ENCODE results near the gene INVS. TPM values are rescaled to one million over a fixed set of nuclear protein-coding genes. Genes with fewer than 3 reads are reported as not detected.

INVS gene, protein sequence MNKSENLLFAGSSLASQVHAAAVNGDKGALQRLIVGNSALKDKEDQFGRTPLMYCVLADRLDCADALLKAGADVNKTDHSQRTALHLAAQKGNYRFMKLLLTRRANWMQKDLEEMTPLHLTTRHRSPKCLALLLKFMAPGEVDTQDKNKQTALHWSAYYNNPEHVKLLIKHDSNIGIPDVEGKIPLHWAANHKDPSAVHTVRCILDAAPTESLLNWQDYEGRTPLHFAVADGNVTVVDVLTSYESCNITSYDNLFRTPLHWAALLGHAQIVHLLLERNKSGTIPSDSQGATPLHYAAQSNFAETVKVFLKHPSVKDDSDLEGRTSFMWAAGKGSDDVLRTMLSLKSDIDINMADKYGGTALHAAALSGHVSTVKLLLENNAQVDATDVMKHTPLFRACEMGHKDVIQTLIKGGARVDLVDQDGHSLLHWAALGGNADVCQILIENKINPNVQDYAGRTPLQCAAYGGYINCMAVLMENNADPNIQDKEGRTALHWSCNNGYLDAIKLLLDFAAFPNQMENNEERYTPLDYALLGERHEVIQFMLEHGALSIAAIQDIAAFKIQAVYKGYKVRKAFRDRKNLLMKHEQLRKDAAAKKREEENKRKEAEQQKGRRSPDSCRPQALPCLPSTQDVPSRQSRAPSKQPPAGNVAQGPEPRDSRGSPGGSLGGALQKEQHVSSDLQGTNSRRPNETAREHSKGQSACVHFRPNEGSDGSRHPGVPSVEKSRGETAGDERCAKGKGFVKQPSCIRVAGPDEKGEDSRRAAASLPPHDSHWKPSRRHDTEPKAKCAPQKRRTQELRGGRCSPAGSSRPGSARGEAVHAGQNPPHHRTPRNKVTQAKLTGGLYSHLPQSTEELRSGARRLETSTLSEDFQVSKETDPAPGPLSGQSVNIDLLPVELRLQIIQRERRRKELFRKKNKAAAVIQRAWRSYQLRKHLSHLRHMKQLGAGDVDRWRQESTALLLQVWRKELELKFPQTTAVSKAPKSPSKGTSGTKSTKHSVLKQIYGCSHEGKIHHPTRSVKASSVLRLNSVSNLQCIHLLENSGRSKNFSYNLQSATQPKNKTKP
- 20.5 and 21.9 TPM in 2 replicates for total RNA-seq

DNA sequence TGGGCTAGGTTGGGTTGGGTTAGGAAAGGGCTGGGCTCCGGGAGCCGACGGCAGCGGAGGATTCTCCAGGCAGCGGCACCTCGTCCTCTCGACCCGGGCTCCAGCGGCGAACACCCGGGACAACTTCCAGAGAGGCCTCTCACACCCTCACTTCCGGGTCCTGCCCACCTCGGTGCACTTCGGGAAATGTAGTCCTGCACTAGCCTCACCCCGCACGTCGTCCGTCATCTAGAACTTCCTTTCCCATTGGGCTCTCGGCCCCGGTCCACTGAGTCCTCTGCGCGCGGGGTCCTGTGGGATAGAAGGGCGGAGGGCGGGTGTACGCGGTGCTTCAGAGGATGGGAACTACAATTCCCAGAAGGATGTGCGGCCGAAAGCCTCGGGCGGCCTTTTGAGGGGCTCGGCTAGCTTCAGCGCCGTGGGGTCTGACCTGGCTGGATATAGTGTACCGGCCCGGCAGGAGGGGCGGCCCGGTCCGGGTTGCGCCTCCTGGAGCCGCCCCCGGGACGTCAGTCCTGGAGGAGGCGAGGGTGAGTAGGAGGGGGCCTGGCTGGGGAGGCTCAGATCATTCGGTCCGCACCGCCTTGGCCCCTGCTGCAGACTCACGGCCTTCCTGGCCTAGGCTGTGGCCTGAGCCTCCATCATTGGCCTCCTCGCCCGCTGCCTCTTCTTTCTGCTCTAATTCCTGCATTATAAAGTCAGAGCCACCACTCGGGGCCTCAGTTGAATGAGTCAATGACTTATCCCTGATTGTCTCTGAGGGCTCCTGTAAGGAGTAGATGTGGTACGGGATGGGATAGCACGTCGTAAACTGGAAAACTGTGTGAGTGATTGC is at the start of gene INVS, which contains the start of gene ERP44:
Gene INVS (plus strand): TSS at position 357 of the 835 bp plus-strand sequence. CDS start 5,279 bp downstream, outside the sequence.
Gene ERP44 (minus strand): TSS at position 114 of the 835 bp plus-strand sequence. CDS start 160 bp downstream, outside the sequence.
- peak within 1 kb of the TSS; percentile 98 for H3K4me3 ChIP-seq (ENCODE audit: low read depth, low read length)
- no peak for FAIRE-seq

DNA sequence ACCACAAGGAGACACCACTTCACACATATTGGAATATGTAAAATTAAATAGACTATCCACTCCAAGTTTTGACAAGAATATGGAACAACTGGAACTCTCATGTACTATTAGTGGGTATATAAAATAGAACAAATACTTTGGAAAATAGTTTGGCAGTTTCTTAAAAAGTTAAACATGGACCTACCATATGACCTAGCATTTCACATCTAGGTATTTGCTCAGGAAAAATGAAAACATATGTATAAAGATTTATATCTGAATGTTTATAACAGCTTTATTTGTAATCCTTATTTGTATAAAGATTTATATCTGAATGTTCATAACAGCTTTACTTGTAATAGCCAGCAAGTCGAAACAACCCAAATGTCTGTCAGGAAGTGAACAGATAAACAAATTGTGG is 49.5 kb upstream of the INVS start:
- no peak for FAIRE-seq
- Histone ChIP-seq H3K27me3 (ENCODE audit: control insufficient read depth, insufficient read depth, low read length) (no peaks in the 10 kb centered on the region), H3K36me3 (ENCODE audit: control insufficient read depth, insufficient read depth, low read length) (peaks cover 1% of the 10 kb centered on the region)

More for the DNA sequence above, at the start of gene INVS, which contains the start of gene ERP44:
- peak; percentile 96 for DNase-seq (ENCODE audit: low read depth)
- peaks cover 5% of the 10 kb centered on the region for H3K36me3 ChIP-seq (ENCODE audit: control insufficient read depth, insufficient read depth, low read length)
- TF ChIP-seq, protein P1, sequence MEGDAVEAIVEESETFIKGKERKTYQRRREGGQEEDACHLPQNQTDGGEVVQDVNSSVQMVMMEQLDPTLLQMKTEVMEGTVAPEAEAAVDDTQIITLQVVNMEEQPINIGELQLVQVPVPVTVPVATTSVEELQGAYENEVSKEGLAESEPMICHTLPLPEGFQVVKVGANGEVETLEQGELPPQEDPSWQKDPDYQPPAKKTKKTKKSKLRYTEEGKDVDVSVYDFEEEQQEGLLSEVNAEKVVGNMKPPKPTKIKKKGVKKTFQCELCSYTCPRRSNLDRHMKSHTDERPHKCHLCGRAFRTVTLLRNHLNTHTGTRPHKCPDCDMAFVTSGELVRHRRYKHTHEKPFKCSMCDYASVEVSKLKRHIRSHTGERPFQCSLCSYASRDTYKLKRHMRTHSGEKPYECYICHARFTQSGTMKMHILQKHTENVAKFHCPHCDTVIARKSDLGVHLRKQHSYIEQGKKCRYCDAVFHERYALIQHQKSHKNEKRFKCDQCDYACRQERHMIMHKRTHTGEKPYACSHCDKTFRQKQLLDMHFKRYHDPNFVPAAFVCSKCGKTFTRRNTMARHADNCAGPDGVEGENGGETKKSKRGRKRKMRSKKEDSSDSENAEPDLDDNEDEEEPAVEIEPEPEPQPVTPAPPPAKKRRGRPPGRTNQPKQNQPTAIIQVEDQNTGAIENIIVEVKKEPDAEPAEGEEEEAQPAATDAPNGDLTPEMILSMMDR (IDR thresholded peaks at IDR 0.05; ENCODE audit: insufficient read depth, low read length, severe bottlenecking), result no peak
- H3K27me3 ChIP-seq (ENCODE audit: control insufficient read depth, insufficient read depth, low read length), result no peaks in the 10 kb centered on the region

DNA sequence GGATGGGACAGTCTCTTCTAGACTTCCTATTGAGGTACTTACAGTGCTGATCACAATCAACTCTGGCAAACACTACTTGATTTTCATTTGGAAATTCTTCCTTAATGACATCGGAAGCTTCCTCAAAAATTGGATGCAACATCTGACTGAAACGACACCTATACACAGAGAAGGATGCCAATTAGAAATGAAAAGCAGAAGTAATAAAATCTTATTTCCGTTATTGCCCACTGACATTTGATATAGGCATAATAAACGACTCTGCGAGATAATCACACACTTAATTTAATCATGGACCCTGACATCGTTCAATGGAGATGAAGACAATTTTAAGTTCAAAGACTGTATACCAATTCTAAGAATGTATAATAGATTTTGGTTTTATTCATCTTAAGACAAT is 46.7 kb upstream of the INVS start:
- DNase-seq (ENCODE audit: low read depth) (no peak), FAIRE-seq (no peak)
- TF ChIP-seq, protein P1 (IDR thresholded peaks at IDR 0.05; ENCODE audit: insufficient read depth, low read length, severe bottlenecking), result no peak
- Histone ChIP-seq H3K4me3 (ENCODE audit: low read depth, low read length) (no peak overlapping the region), H3K27me3 (ENCODE audit: control insufficient read depth, insufficient read depth, low read length) (no peaks in the 10 kb centered on the region), H3K36me3 (ENCODE audit: control insufficient read depth, insufficient read depth, low read length) (peaks cover 1% of the 10 kb centered on the region)

More for the DNA sequence above, 49.5 kb upstream of the INVS start:
- TF ChIP-seq, protein P1 (IDR thresholded peaks at IDR 0.05; ENCODE audit: insufficient read depth, low read length, severe bottlenecking), result no peak
- DNase-seq (ENCODE audit: low read depth), result no peak
- H3K4me3 ChIP-seq (ENCODE audit: low read depth, low read length), result no peak overlapping the region

DNA sequence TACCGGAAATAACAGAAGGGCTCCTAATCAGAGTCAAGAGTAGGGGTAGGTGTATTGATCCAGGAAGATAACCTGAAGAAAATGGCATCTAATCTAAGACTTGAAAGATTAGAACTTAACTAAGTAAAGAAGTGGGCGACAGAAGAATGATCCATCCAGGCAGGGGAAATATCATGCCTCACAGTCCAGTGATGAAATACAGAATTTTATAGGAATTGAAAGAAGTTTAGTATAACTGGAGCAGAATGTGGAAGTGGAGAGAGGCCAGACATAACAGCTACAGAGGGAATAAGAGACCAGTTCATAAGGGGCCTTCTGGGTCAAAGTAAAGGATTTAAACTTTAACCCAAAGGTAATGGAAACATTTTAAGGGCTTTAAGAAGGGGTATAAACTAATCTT is 42.5 kb upstream of the INVS start:
- DNase-seq (ENCODE audit: low read depth) (no peak), FAIRE-seq (no peak)
- Histone ChIP-seq H3K36me3 (ENCODE audit: control insufficient read depth, insufficient read depth, low read length) (peaks cover 3% of the 10 kb centered on the region), H3K4me3 (ENCODE audit: low read depth, low read length) (no peak overlapping the region), H3K27me3 (ENCODE audit: control insufficient read depth, insufficient read depth, low read length) (no peaks in the 10 kb centered on the region)
- TF ChIP-seq, protein P1 (IDR thresholded peaks at IDR 0.05; ENCODE audit: insufficient read depth, low read length, severe bottlenecking), result no peak

DNA sequence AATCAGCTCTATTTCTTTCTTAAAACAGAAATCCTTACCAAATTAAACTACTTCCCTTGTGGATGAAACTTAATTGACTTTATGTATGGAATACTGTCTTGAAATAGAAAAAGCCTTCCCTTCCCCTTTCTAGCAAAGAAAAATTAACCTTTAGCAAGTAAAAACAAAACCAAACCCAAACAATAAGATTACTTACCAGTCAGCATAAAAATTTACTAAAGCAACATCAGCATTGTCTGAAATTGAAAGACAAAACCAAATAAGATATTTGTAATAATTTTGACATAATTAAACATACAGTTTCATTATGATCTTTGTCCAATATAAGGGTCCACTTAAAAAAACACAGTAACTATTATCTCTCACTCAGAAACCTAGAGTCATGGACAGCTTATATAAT is 41.4 kb upstream of the INVS start:
- no peaks in the 10 kb centered on the region for H3K27me3 ChIP-seq (ENCODE audit: control insufficient read depth, insufficient read depth, low read length)
- FAIRE-seq (no peak), DNase-seq (ENCODE audit: low read depth) (no peak)
- TF ChIP-seq, protein P1 (IDR thresholded peaks at IDR 0.05; ENCODE audit: insufficient read depth, low read length, severe bottlenecking), result no peak
- H3K4me3 ChIP-seq (ENCODE audit: low read depth, low read length), result no peak overlapping the region
- H3K36me3 ChIP-seq (ENCODE audit: control insufficient read depth, insufficient read depth, low read length), result peaks cover 2% of the 10 kb centered on the region

All from bronchial epithelial cell (primary cell).